HepG2 (cell line): ENCODE data around the gene NUCB1. TPM values are rescaled to one million over a fixed set of nuclear protein-coding genes. Genes with fewer than 3 reads are reported as not detected.

Experiments used
- ELF1 ChIP-seq: sonication (generic); formaldehyde crosslinking; IDR thresholded peaks from 2 replicates; pipeline ENCODE4 v1.4.0; 2020; ENCODE audit warnings: missing genetic modification reagents
- ELF4 ChIP-seq: sonication (generic); formaldehyde crosslinking; IDR thresholded peaks from 2 replicates; pipeline ENCODE4 v1.5.0; 2020; ENCODE audit warnings: missing genetic modification reagents, mild to moderate bottlenecking, moderate library complexity, borderline replicate concordance
- FOXK2 ChIP-seq: fragments of 450-650 bp; IDR thresholded peaks from 2 replicates; pipeline ENCODE4 v1.6.1; 2016
- HMGXB3 ChIP-seq: sonication (generic); formaldehyde crosslinking; IDR thresholded peaks from 2 replicates; pipeline ENCODE4 v1.4.0; 2020; ENCODE audit warnings: missing genetic modification reagents, borderline replicate concordance
- MEIS2 ChIP-seq: sonication (generic); formaldehyde crosslinking; IDR thresholded peaks from 2 replicates; pipeline ENCODE4 v1.9.0; 2021; ENCODE audit warnings: mild to moderate bottlenecking, missing genetic modification reagents
- PBX3 ChIP-seq: sonication (generic); formaldehyde crosslinking; IDR thresholded peaks from 2 replicates; pipeline ENCODE4 v1.8.1; 2023; ENCODE audit warnings: missing genetic modification reagents, inconsistent platforms, borderline replicate concordance
- PLSCR1 ChIP-seq: sonication (generic); formaldehyde crosslinking; IDR thresholded peaks from 2 replicates; pipeline ENCODE4 v1.5.0; 2020; ENCODE audit warnings: missing genetic modification reagents, mild to moderate bottlenecking, borderline replicate concordance
- SRSF4 ChIP-seq: fragments of 200-400 bp; formaldehyde crosslinking; IDR thresholded peaks from one replicate; pipeline ENCODE4 v1.6.1; 2018; ENCODE audit warnings: mild to moderate bottlenecking, low read depth, low read length, moderate library complexity; ENCODE audit not compliant: poor library complexity, severe bottlenecking
- THAP7 ChIP-seq: sonication (generic); formaldehyde crosslinking; IDR thresholded peaks from 2 replicates; pipeline ENCODE4 v1.8.1; 2023; ENCODE audit warnings: mild to moderate bottlenecking, missing genetic modification reagents
- ZFY ChIP-seq: sonication (generic); formaldehyde crosslinking; IDR thresholded peaks from 2 replicates; pipeline ENCODE4 v1.4.0; 2020; ENCODE audit warnings: missing genetic modification reagents
- ZNF34 ChIP-seq: sonication (generic); formaldehyde crosslinking; IDR thresholded peaks from 2 replicates; pipeline ENCODE4 v1.4.0; 2020; ENCODE audit warnings: mild to moderate bottlenecking, missing genetic modification reagents, borderline replicate concordance
- ZNF547 ChIP-seq: sonication (generic); formaldehyde crosslinking; IDR thresholded peaks from 2 replicates; pipeline ENCODE4 v1.5.1; 2020; ENCODE audit warnings: mild to moderate bottlenecking, missing genetic modification reagents
- ZNF549 ChIP-seq: sonication (generic); formaldehyde crosslinking; IDR thresholded peaks from 2 replicates; pipeline ENCODE4 v1.5.0; 2020; ENCODE audit warnings: missing genetic modification reagents
- ZNF646 ChIP-seq: sonication (generic); formaldehyde crosslinking; IDR thresholded peaks from 2 replicates; pipeline ENCODE4 v1.9.0; 2021; ENCODE audit warnings: mild to moderate bottlenecking, missing genetic modification reagents
- polyA plus RNA-seq, 8 experiments: library from polyadenylated mRNA; depleted of rRNA in 3 of 8; stranded (reverse) in 7 of 8; unstranded in 1 of 8; fragments of >200 nt; fragmentation: Illumina TruSeq in 4 of 8; extraction: Trizol in 4 of 8; gene quantifications; 2 replicates each; pipeline versions ENCODE4 v1.2.1 to v1.2.3, GENCODE V29; 2011 to 2016; ENCODE audit warnings: low read depth in 4 of 8, missing spikeins in 1 of 8, mixed read lengths in 1 of 8; ENCODE audit not compliant: insufficient read depth in 1 of 8
- total RNA-seq, 5 experiments: library from RNA; depleted of rRNA; stranded (reverse); fragments of >200 nt; fragmentation: Illumina TruSeq; extraction: Trizol; gene quantifications; 2 replicates each; pipeline ENCODE4 v1.2.3, GENCODE V29; 2016; ENCODE audit warnings: low read depth in 1 of 5

The NUCB1 gene
- total and polyA plus RNA-seq, 2 of the 13 experiments (the other 11 are each of a cell fraction or from before 2014, with no cell fraction given): 82.3 to 106 TPM

GRCh38 chr19:48965040-48965805 lies 65.1 kb downstream of the NUCB1 start, which contains the start of gene FTL (continued):
- TF ChIP-seq HMGXB3: peak; percentile 80; the same call in 1 of the 2 replicates
- TF ChIP-seq THAP7 (CRISPR knock-in tag): peak; percentile 86; the same call in 1 of the 2 replicates
- TF ChIP-seq FOXK2: no peak
- TF ChIP-seq PLSCR1: no peak
- peak; percentile 90 for TF ChIP-seq ZNF547
- peak; percentile 90; the same call in 1 of the 2 replicates for TF ChIP-seq PBX3
- peak; percentile 94 for TF ChIP-seq MEIS2 (CRISPR knock-in tag)
- peak; percentile 59; the same call in 1 of the 2 replicates for TF ChIP-seq ZNF34 (CRISPR knock-in tag)
- peak; percentile 50; the same call in 1 of the 2 replicates for TF ChIP-seq ELF1 (CRISPR knock-in tag)
- no peak for TF ChIP-seq ZNF646
- no peak for TF ChIP-seq SRSF4
- TF ChIP-seq ZNF549: peak; percentile 87; the same call in 1 of the 2 replicates
- peak; percentile 41; the same call in 1 of the 2 replicates for TF ChIP-seq ZFY (CRISPR knock-in tag)
- TF ChIP-seq ELF4 (CRISPR knock-in tag): no peak
